Mesenchymal stem cell (in vitro differentiated cells and primary cell): ENCODE data around the gene COQ10A.

Experiments
- DNase-seq: peaks from one replicate; pipeline ENCODE4 v3.0.0-alpha.2; 2013
- H2AFZ ChIP-seq: one replicate; pipeline ENCODE4 v1.6.1; 2013; ENCODE audit warnings: low read depth, mild to moderate bottlenecking, control low read depth, inconsistent platforms, low read length, moderate library complexity
- H2AK5ac ChIP-seq: 2 replicates; pipeline ENCODE4 v1.6.1; 2013; ENCODE audit warnings: low read length, moderate library complexity, mild to moderate bottlenecking, inconsistent platforms; ENCODE audit not compliant: severe bottlenecking
- H2BK120ac ChIP-seq: one replicate; pipeline ENCODE4 v1.6.1; 2013; ENCODE audit warnings: low read depth, mild to moderate bottlenecking, inconsistent platforms, low read length, moderate library complexity
- H2BK12ac ChIP-seq, 2 experiments: one replicate each; pipeline ENCODE4 v1.6.1; 2013; ENCODE audit warnings: inconsistent platforms in 2 of 2, low read length in 2 of 2, mild to moderate bottlenecking in 2 of 2, moderate library complexity in 2 of 2, control low read depth in 1 of 2
- H2BK15ac ChIP-seq: one replicate; pipeline ENCODE4 v1.6.1; 2013; ENCODE audit warnings: mild to moderate bottlenecking, low read depth, inconsistent platforms; ENCODE audit not compliant: poor library complexity, severe bottlenecking
- H2BK5ac ChIP-seq: 2 replicates; pipeline ENCODE4 v1.6.1; 2013; ENCODE audit warnings: low read depth, mild to moderate bottlenecking, low read length, control low read depth, inconsistent platforms; ENCODE audit not compliant: poor library complexity, severe bottlenecking
- H3K14ac ChIP-seq, 2 experiments: one replicate each; pipeline ENCODE4 v1.6.1; 2013; ENCODE audit warnings: inconsistent platforms in 2 of 2, low read length in 2 of 2, control low read depth in 1 of 2, mild to moderate bottlenecking in 1 of 2, moderate library complexity in 1 of 2
- H3K18ac ChIP-seq, 2 experiments: one replicate each; pipeline ENCODE4 v1.6.1; 2013; ENCODE audit warnings: inconsistent platforms in 2 of 2, low read length in 2 of 2, control low read depth in 1 of 2, low read depth in 1 of 2, mild to moderate bottlenecking in 1 of 2
- H3K23ac ChIP-seq, 2 experiments: one replicate each; pipeline ENCODE4 v1.6.1; 2013; ENCODE audit warnings: inconsistent platforms in 2 of 2, low read length in 2 of 2, mild to moderate bottlenecking in 2 of 2, moderate library complexity in 2 of 2, control low read depth in 1 of 2
- H3K27ac ChIP-seq: 2 replicates; pipeline ENCODE4 v1.5.1; 2013; ENCODE audit warnings: mild to moderate bottlenecking, moderate library complexity, low read length, control low read depth, inconsistent platforms; ENCODE audit not compliant: poor library complexity, severe bottlenecking
- H3K27me3 ChIP-seq, 2 experiments: 2 replicates each; pipeline versions ENCODE4 v1.6.1 to v1.7.0; 2013; ENCODE audit warnings: low read length in 2 of 2, mild to moderate bottlenecking in 2 of 2, moderate library complexity in 2 of 2, control low read depth in 1 of 2, inconsistent platforms in 1 of 2; ENCODE audit not compliant: control insufficient read depth in 1 of 2, insufficient read depth in 1 of 2
- H3K36me3 ChIP-seq, 2 experiments: 2 replicates each; pipeline versions ENCODE4 v1.6.1 to v1.7.0; 2013; ENCODE audit warnings: low read length in 2 of 2, control low read depth in 1 of 2, inconsistent platforms in 1 of 2, low read depth in 1 of 2, mild to moderate bottlenecking in 1 of 2; ENCODE audit not compliant: insufficient read depth in 2 of 2, control insufficient read depth in 1 of 2
- H3K4ac ChIP-seq, 2 experiments: one replicate each; pipeline ENCODE4 v1.6.1; 2013; ENCODE audit warnings: inconsistent platforms in 2 of 2, low read length in 2 of 2, mild to moderate bottlenecking in 2 of 2, moderate library complexity in 2 of 2, control low read depth in 1 of 2, low read depth in 1 of 2
- H3K4me1 ChIP-seq: 2 replicates; pipeline ENCODE4 v1.6.1; 2013; ENCODE audit warnings: low read depth, low read length, control low read depth; ENCODE audit not compliant: control insufficient read depth, insufficient read depth
- H3K4me2 ChIP-seq: 2 replicates; pipeline ENCODE4 v1.6.1; 2013; ENCODE audit warnings: low read length, mild to moderate bottlenecking, inconsistent platforms; ENCODE audit not compliant: poor library complexity, severe bottlenecking
- H3K4me3 ChIP-seq, 2 experiments: 2 replicates each; pipeline versions ENCODE4 v1.5.1 to v1.7.0; 2013; ENCODE audit warnings: low read length in 2 of 2, mild to moderate bottlenecking in 2 of 2, control low read depth in 1 of 2, low read depth in 1 of 2; ENCODE audit not compliant: insufficient read depth in 1 of 2
- H3K79me1 ChIP-seq: replicated peaks from 2 replicates; pipeline ENCODE4 v1.6.1; 2013; ENCODE audit warnings: mild to moderate bottlenecking, control low read depth, low read length, inconsistent platforms; ENCODE audit not compliant: poor library complexity, severe bottlenecking
- H3K9ac ChIP-seq: 2 replicates; pipeline ENCODE4 v1.7.0; 2013; ENCODE audit warnings: mild to moderate bottlenecking, low read length, moderate library complexity
- H3K9me3 ChIP-seq: 2 replicates; pipeline ENCODE4 v1.7.0; 2013; ENCODE audit warnings: mild to moderate bottlenecking, low read length; ENCODE audit not compliant: control insufficient read depth
- H4K8ac ChIP-seq: one replicate; pipeline ENCODE4 v1.6.1; 2013; ENCODE audit warnings: inconsistent platforms, mild to moderate bottlenecking, low read length, moderate library complexity
- H4K91ac ChIP-seq: one replicate; pipeline ENCODE4 v1.6.1; 2013; ENCODE audit warnings: mild to moderate bottlenecking, low read length, inconsistent platforms
- WGBS: methylation state at CpG from one replicate; pipeline ENCODE4 v1.1.7; 2013; ENCODE audit warnings: mixed read lengths; 5-methylcytosine and 5-hydroxymethylcytosine counted together

Gene COQ10A

GRCh38 chr12:56299308-56299852 lies 32.6 kb downstream of the COQ10A start:
- Histone ChIP-seq H3K9me3 (no peaks in the 10 kb centered on the region), H2BK15ac (no peak overlapping the region), H3K27ac (peak overlapping the region; percentile 91), H3K79me1 (peaks cover 7% of the 10 kb centered on the region), H3K4ac (peak overlapping the region in 1 of 2 experiments; percentile 86), H3K4me1 (peaks cover 14% of the 10 kb centered on the region), H3K4me3 (peak overlapping the region; percentile 90 to 95), H3K9ac (peak overlapping the region; percentile 91), H3K36me3 (peaks cover 15 to 24% of the 10 kb centered on the region in 2 experiments), H2BK12ac (no peak overlapping the region), H2AFZ (no peak overlapping the region), H3K23ac (no peak overlapping the region), H2AK5ac (no peak overlapping the region), H4K8ac (no peak overlapping the region), H2BK120ac (no peak overlapping the region), H3K4me2 (peak overlapping the region; percentile 61), H3K18ac (peak overlapping the region; percentile 72 to 96), H3K14ac (peak overlapping the region in 1 of 2 experiments; percentile 94), H4K91ac (peak overlapping the region; percentile 94), H3K27me3 (no peaks in the 10 kb centered on the region), H2BK5ac (no peak overlapping the region)
- WGBS: 10% methylated on average over 10 of the region's 10 CpGs
- no peak for DNase-seq

GRCh38 chr12:56299853-56300643 lies 33.3 kb downstream of the COQ10A start, which contains the start of gene CS:
TSS of gene CS (minus strand) at chr12:56300330. CDS start at chr12:56300201, 129 bp downstream.
- H3K4ac ChIP-seq: peak within 1 kb of the TSS; percentile 81 to 86
- peak within 1 kb of the TSS in 1 of 2 experiments; percentile 94 for H3K14ac ChIP-seq
- H2BK15ac ChIP-seq: peak within 1 kb of the TSS; percentile 57
- H2AFZ ChIP-seq: peak within 1 kb of the TSS; percentile 76
- peak within 1 kb of the TSS; percentile 80 for H2BK120ac ChIP-seq
- under 1% methylated on average over 63 of the region's 63 CpGs for WGBS
- H3K79me1 ChIP-seq: peaks cover 7% of the 10 kb centered on the region
- H3K9me3 ChIP-seq: no peaks in the 10 kb centered on the region
- peak within 1 kb of the TSS; percentile 94 for H4K91ac ChIP-seq
- H2BK12ac ChIP-seq: no peak within 1 kb of the TSS
- H3K36me3 ChIP-seq: peaks cover 12 to 28% of the 10 kb centered on the region in 2 experiments
- H4K8ac ChIP-seq: peak within 1 kb of the TSS; percentile 96
- no peaks in the 10 kb centered on the region for H3K27me3 ChIP-seq
- H3K4me3 ChIP-seq: peak within 1 kb of the TSS; percentile 90 to 95
- H2BK5ac ChIP-seq: no peak within 1 kb of the TSS
- H3K18ac ChIP-seq: peak within 1 kb of the TSS; percentile 88 to 96
- peak; percentile 98 for DNase-seq
- peaks cover 14% of the 10 kb centered on the region for H3K4me1 ChIP-seq
- peak within 1 kb of the TSS; percentile 67 for H3K4me2 ChIP-seq
- H3K23ac ChIP-seq: peak within 1 kb of the TSS in 1 of 2 experiments; percentile 61
- H2AK5ac ChIP-seq: peak within 1 kb of the TSS; percentile 58
- H3K9ac ChIP-seq: peak within 1 kb of the TSS; percentile 91
- peak within 1 kb of the TSS; percentile 91 for H3K27ac ChIP-seq

GRCh38 chr12:56300644-56301464 lies 34.1 kb downstream of the COQ10A start:
- H3K23ac ChIP-seq: no peak overlapping the region
- no peak overlapping the region for H3K14ac ChIP-seq
- peak overlapping the region; percentile 78 to 88 for H3K18ac ChIP-seq
- no peak overlapping the region for H2AFZ ChIP-seq
- H2BK12ac ChIP-seq: no peak overlapping the region
- H3K36me3 ChIP-seq: peaks cover 19 to 37% of the 10 kb centered on the region in 2 experiments
- 69% methylated on average over 21 of the region's 21 CpGs for WGBS
- H3K4me1 ChIP-seq: peaks cover 14% of the 10 kb centered on the region
- peaks cover 12% of the 10 kb centered on the region for H3K79me1 ChIP-seq
- H3K9ac ChIP-seq: peak overlapping the region; percentile 91
- no peak overlapping the region for H2BK15ac ChIP-seq
- H2BK120ac ChIP-seq: no peak overlapping the region
- peak overlapping the region; percentile 96 for H4K8ac ChIP-seq
- DNase-seq: no peak
- peak overlapping the region; percentile 58 for H2AK5ac ChIP-seq
- H3K27ac ChIP-seq: peak overlapping the region; percentile 78
- no peaks in the 10 kb centered on the region for H3K27me3 ChIP-seq
- H3K4me3 ChIP-seq: peak overlapping the region in 1 of 2 experiments; percentile 95
- H3K4ac ChIP-seq: peak overlapping the region; percentile 73 to 75
- H3K9me3 ChIP-seq: no peaks in the 10 kb centered on the region
- no peak overlapping the region for H2BK5ac ChIP-seq
- H4K91ac ChIP-seq: peak overlapping the region; percentile 73
- H3K4me2 ChIP-seq: peak overlapping the region; percentile 67
